Brain microvascular endothelial cell (primary cell): ENCODE measurements around the gene KCNE4.

ENCODE experiments used
- DNase-seq: peaks from one replicate; pipeline ENCODE4 v3.0.0-alpha.2; 2020
- H3K27ac ChIP-seq: fragments of 250-450 bp; sonication (Bioruptor Pico); 2 replicates; pipeline ENCODE4 v1.5.1; 2020; ENCODE audit warnings: mild to moderate bottlenecking, moderate library complexity
- H3K27me3 ChIP-seq: fragments of 250-450 bp; sonication (Bioruptor Pico); replicated peaks from 2 replicates; pipeline ENCODE4 v1.5.1; 2020; ENCODE audit warnings: mild to moderate bottlenecking
- H3K36me3 ChIP-seq: fragments of 250-450 bp; sonication (Bioruptor Pico); replicated peaks from 2 replicates; pipeline ENCODE4 v1.5.1; 2020; ENCODE audit warnings: mild to moderate bottlenecking
- H3K4me3 ChIP-seq: 2 replicates; pipeline ENCODE4 v1.5.1; 2011; ENCODE audit warnings: low read depth, mild to moderate bottlenecking, control low read depth, low read length, moderate library complexity
- CTCF ChIP-seq: IDR thresholded peaks from 2 replicates; pipeline ENCODE4 v1.5.1; 2011; ENCODE audit warnings: low read depth, mild to moderate bottlenecking, moderate library complexity, low read length, control low read depth, inconsistent platforms; ENCODE audit errors: missing control alignments
- in situ Hi-C: cut with HindIII; loops from 2 replicates; pipeline ENCODE4 v1.10.0; 2017; ENCODE audit warnings: low sequenced_read_pairs, low pct_ligation_motif_present

KCNE4 gene

GRCh38 chr2:223052548-223053483, 826 bp downstream of the KCNE4 start:
- no peaks in the 10 kb centered on the region for H3K36me3 ChIP-seq
- in situ Hi-C loops = no loop called here
- TF ChIP-seq CTCF = no peak
- H3K27ac ChIP-seq = peak overlapping the region; percentile 80
- H3K27me3 ChIP-seq = no peaks in the 10 kb centered on the region
- H3K4me3 ChIP-seq = peak overlapping the region; percentile 55
- DNase-seq = no peak

- no peak for TF ChIP-seq CTCF
- Histone ChIP-seq H3K36me3 (no peaks in the 10 kb centered on the region), H3K27me3 (no peaks in the 10 kb centered on the region), H3K4me3 (peak overlapping the region; percentile 55), H3K27ac (peak overlapping the region; percentile 80)
- no peak for DNase-seq
- in situ Hi-C loops = no loop called here
Measured at GRCh38 chr2:223053484-223054192, 1.6 kb downstream of the KCNE4 start.

- Histone ChIP-seq H3K36me3 (no peaks in the 10 kb centered on the region), H3K27me3 (no peaks in the 10 kb centered on the region), H3K4me3 (peak overlapping the region; percentile 9), H3K27ac (peak overlapping the region; percentile 80)
- in situ Hi-C loops = no loop called here
- peak; percentile 63 for DNase-seq
- TF ChIP-seq CTCF = no peak
Measured at GRCh38 chr2:223054193-223054781, 2.3 kb downstream of the KCNE4 start.

GRCh38 chr2:223055140-223055539, 3.1 kb downstream of the KCNE4 start:
- in situ Hi-C loops = no loop called here
- no peaks in the 10 kb centered on the region for H3K27me3 ChIP-seq
- H3K36me3 ChIP-seq = no peaks in the 10 kb centered on the region
- TF ChIP-seq CTCF = no peak
- no peak overlapping the region for H3K4me3 ChIP-seq
- peak overlapping the region; percentile 80 for H3K27ac ChIP-seq
- peak; percentile 43 for DNase-seq

- in situ Hi-C loops = no loop called here
- H3K36me3 ChIP-seq = no peaks in the 10 kb centered on the region
- peak; percentile 57 for DNase-seq
- H3K27ac ChIP-seq = no peak overlapping the region
- TF ChIP-seq CTCF = no peak
- no peaks in the 10 kb centered on the region for H3K27me3 ChIP-seq
- H3K4me3 ChIP-seq = no peak overlapping the region
Measured at GRCh38 chr2:223055836-223056235, 3.8 kb downstream of the KCNE4 start.
